NCI-H1105 (cell line): Measurements from ENCODE around the gene BIN2.

ENCODE experiments used
- DNase-seq: peaks from one replicate; lab custom pipeline; 2025; lab: John Stamatoyannopoulos, UW

Gene BIN2

DNA sequence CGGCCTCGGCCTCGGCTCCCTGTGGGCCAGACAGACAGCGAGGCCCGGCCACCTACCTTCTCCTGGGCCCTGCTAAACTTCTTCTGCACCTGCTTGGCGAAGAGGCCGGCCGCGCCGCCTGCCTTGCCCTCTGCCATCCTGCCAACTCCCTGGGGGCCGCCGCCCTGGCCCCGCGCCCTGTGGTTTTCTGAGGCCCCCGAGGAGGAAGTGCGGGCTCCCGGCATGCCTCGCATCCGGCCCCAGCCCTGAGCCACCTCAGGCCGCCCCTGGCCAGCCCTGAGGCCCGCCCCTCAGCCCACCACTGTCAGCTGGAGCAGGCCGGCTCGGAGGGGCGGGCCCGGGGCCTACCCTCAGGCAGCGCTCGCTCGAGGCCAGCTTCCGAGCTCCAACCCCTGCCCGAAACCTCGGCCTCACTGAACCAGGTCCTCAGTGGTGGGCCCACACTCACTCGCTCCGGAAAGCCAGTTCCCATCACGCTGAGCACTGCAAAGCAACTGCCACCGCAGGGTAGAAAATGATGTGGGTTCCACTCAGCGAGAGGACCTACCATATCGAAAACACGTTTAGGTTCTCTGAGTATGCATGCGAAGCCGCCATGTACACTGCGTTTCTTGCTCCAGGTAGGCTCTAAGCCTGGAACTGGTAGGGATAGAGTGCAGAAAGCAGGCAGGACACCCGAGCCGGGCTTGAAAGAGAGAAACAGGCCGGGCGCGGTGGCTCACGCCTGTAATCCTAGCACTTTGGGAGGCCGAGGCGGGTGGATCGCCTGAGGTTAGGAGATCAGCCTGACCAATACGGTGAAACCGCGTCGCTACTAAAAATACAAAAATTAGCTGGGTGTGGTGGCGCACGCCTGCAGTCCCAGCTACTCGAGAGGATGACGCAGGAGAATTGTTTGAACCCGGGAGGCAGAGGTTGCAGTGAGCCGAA is at the start of gene BIN2:
Gene BIN2 (minus strand): TSS at position 209 of the 930 bp plus-strand sequence. CDS start 72 bp downstream, at position 137.
- no peak for DNase-seq

DNA sequence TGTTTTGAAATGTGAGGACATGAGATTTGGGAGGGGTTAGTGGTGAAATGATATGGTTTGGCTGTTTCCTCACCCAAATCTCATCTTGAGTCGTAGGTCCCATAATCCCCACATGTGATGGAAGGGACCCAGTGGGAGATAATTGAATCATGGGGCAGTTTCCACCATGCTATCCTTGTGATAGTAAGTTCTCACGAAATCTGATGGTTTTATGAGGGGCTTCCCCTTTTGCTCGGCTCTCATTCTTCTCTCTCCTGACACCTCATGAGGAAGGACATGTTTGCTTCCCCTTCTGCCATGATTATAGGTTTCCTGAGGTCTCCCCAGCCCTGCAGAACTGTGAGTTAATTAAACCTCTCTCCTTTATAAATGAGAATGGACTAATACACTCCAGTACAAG is 49.2 kb upstream of the BIN2 start:
- no peak for DNase-seq

- DNase-seq: no peak
Measured at GRCh38 chr12:51372021-51372420, 48.0 kb upstream of the BIN2 start.

DNA sequence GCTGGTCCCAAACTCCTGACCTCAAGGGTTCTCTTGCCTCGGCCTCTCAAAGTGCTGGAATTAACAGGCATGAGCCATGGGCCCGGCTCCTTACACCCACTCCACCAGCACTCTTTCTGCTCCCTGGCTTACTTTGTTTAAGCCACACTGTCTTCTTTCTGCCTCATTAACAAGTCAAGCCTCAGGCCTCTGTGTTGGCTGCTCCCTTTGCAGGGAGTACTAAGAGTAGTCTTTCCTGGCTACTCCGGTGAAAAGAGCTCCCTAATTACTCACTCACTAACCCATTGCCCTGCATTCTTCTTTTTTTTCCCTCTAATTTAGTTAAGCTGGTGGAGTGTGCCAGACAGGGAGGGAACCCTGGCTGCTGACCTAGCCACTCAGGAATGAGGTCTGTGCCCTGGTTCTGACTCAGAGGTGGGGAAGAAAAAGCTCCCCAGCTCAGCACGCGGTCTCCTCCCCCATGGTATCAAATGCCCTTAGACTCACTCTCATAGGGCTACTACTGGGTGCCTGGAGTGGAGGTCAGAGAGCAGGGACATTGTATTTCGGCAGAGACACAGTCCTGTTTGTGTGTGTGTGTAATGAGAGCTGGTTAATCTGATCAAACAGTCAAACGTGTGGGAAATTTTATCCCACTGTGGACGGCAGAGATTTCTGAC is 47.5 kb upstream of the BIN2 start:
- DNase-seq: no peak

DNA sequence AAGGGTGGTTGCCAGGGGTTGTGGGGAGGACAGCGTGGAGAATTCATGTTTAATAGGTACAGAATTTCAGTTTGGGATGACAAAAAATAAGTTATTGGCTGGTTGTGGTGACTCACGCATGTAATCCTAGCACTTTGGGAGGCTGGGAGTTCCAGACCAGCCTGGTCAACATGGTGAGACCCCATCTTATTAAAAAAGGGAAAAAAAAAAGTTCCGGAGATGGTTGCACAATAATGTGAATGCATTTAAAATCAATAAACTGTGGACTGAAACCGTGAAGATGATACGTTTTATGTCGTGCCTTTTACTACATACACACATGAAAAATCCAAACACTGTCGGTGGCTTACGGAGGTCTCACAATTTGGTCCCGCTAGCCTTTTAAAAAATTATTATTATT is 46.7 kb upstream of the BIN2 start:
- no peak for DNase-seq

DNA sequence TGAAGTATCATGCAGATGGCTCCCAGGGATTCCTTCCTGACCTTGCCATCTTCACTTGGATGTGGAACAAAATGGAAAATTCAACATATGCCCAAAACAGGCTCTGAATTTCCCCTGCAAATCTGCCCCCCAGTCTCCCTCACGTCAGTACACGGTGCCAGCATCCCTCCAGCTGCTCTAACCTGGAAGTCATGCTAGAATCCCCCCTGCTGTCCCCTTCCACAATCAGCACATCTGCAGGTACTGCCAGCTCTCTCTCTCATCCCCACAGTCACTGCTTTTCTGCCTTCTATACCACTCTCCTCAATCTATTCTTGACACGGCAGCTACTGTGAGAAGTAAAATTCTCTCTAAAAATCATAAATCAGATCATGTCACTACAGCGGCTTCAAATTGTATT is 45.6 kb upstream of the BIN2 start:
- no peak for DNase-seq

DNA sequence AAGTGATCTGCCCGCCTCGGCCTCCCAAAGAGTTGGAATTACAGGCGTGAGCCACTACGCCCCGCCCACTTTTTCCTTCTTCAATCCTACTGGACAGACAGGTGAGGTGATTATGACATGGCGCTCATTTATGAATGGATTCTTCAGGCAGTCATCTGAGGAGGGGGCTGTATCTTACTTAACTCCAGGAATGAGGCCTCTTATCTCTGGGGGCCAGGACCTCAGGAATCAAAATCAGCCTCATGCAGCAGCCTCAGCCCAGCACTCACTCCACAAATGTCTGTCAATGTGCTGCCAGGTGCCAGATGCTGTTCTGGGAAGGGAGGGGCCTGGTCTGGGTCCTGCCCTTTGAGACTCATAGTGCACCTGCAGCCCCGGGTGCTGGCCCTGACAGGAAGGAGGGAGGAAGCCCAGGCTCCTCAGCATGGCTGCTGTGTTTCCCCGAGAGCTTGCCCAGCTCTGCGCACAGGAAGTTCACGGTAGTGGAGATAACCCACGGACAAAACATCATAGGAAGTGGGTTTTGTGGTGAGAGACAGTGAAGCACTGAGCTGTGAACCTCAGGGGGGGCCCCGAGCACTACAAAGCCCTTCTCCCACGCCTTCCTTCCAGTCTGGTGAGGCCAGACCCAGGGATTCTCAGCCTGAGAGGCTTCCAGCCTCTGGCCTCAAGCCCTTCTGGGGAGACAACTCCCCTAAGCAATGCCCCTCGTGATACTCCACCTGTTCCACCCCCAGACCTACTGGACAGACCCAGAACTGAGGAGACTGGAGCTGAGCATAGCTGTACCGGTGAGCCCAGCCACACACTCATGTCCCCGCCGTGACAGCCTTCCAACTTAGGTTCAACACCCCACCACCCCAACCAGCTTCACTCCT is 44.9 kb upstream of the BIN2 start:
- no peak for DNase-seq

DNA sequence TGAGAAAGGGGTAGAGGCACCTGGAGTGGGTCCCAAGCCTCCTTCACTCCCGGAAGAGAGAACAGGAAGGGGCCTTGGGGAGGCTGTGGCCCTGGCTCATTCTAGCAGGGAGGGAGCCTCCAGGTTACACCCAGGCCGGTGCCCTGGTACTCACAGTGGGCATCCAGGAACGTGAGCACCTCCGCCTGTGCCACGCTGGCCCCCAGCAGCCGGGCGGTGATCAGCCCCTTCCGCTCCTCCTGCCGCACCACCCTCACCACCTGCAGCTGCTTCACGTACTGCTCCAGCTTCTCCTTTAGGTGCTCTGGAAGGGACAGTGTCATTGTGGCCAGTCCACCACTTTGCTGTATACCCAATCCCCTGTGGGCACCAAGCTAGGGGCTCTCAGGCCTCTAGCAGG is 41.3 kb upstream of the BIN2 start:
- DNase-seq: no peak

DNA sequence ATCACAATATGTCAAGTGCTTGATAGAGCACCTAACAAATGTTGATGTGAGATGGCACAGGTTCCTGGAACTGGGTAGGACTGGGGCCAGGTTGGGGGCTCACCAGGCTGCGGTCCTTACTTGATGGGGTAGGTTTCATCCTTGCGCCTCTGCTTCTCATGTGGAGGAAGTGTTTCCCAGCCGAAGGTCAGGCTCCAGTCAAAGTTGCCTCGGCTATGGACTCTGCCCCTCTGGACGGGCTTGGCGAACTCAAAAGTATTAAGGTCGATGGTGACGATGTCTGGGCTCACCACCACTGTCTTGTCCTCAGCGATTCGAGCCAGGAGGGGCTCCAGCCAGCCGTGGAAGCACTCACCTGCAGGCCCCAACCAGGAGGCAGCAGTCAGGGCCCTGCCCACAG is 40.0 kb upstream of the BIN2 start:
- DNase-seq: no peak

- no peak for DNase-seq
Measured at GRCh38 chr12:51362747-51363342, 38.9 kb upstream of the BIN2 start.

GRCh38 chr12:51362307-51362706 is 38.3 kb upstream of the BIN2 start:
- DNase-seq: no peak

- DNase-seq: no peak
Measured at GRCh38 chr12:51361161-51362016, 37.4 kb upstream of the BIN2 start.

GRCh38 chr12:51360315-51360714 is 36.3 kb upstream of the BIN2 start:
- DNase-seq: no peak

DNA sequence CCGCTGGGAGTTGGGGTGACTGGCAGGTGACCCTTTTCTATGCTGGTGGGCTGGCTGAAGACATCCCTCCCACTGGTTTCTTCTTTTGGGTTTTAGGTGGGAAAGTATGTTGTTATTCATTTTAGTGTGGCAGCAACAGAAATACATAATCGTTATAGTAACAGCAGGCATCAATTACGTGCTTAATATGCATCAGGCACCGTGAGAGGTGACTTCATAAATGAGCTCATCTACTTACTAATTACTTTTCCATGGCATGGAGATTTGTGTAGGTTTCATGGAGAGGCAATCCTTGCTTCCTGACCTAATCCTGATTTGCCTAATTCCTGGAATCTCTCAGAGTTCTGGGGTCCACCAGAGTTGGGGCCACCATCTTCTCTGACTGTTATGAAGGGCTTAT is 35.9 kb upstream of the BIN2 start:
- no peak for DNase-seq

GRCh38 chr12:51358496-51358895 is 34.5 kb upstream of the BIN2 start:
- DNase-seq: no peak

DNA sequence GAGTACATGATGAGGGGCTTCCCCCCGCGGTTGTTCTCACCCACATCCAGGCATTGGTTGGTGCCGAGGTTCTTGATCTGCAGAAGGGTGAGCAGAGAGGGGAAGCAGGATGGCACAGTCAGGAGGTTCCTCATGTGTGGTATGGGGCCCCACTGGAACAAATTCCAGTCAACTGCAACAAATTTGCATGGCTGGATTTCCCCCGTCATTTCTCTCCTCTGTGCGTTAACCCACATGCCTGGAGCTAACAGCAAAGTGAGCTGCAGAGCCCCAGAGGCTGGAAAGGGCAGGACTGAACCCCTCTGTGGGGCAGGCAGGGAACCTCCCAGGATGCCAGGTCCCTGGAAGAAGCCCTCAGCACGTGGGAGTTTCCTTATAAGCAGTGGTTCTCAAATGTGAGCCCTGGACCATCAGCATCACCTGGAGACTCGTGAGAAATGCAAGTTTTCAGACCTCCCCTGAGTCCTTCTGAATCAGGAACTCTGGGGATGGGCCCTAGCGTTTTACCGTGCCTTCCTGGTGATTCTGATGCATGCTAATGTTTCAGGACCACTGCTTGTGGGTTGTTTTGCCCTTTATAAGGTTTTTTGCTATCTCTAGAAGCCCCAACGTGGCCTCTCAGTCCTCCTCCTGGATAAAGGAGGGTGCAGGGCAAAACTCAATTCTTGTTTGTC is 33.5 kb upstream of the BIN2 start:
- no peak for DNase-seq

GRCh38 chr12:51351913-51352532 is 28.0 kb upstream of the BIN2 start:
- DNase-seq: no peak

- DNase-seq: no peak
Measured at GRCh38 chr12:51349026-51349425, 25.1 kb upstream of the BIN2 start.

GRCh38 chr12:51348116-51348515 is 24.1 kb upstream of the BIN2 start:
- no peak for DNase-seq

- no peak for DNase-seq
Measured at GRCh38 chr12:51346581-51346980, 22.6 kb upstream of the BIN2 start, which contains the start of gene CELA1. Gene CELA1, minus strand, starts transcription at chr12:51346679. Its CDS starts 41 bp downstream, at chr12:51346638.
